Measurements from ENCODE around the gene G0S2. TPM values are rescaled to one million over a fixed set of nuclear protein-coding genes. Genes with fewer than 3 reads are reported as not detected.

G0S2 gene, protein sequence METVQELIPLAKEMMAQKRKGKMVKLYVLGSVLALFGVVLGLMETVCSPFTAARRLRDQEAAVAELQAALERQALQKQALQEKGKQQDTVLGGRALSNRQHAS
- 162 TPM for total RNA-seq

- DNase-seq: no peak
Observed at GRCh38 chr1:209674957-209675564, at the start of gene G0S2. Gene G0S2 (plus strand): TSS chr1:209675412. CDS start chr1:209675685, 273 bp downstream.

DNA sequence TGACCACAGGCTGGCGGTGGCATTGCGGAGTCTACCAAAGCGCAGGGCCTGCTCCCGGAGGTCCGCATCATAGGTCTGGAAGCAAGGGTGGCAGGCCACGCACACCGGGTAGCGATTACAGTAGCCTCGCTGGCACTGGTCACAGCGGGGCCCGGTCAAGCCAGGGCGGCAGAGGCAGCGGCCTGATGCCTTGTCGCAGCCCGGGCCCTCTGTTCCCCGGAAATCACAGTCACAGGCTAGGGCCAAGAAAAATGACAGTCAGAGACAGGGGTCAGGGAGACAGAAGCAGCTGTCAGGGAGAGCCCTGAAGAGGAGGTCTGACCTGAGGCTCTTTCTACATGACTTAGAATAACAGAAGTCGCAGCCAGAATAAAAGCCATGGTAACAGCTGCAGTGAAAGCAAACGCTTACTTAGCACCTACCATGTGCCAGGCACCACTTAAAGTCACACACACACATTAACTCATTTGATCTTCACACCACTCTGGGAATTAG, 49.4 kb upstream of the G0S2 start:
- DNase-seq: no peak

DNA sequence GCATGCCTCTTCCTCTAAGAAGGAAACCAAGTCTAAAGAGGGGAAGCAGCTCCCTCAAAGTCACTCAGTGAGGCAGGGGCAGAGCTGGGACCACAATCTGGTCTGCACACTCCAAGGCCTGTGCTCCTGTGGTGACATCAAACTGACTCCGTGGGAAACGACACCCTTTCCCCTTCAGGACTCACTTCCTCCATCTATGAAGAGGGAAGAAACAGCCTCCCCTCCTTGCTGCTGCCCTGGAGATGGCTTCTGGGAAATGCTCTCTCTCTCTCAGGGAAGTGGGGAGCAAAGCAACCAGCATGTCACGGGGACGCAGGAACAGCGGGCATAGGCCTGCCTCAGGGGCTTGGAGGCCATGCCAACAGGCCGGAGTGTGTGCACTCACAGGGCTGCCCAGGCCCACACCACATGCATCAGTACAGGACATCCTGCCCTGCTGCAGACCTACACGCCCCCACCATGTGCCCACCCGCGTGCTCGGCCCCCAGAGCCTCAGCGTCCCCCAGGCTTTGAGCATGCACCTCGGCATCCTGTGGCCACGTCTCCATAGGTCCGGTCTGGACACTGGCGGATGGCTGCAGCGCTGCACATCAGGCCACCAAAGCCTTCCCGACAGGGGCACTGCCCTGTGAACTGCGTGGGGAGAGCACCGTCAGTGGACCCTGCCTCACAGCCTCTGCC, 48.7 kb upstream of the G0S2 start:
- no peak for DNase-seq

DNA sequence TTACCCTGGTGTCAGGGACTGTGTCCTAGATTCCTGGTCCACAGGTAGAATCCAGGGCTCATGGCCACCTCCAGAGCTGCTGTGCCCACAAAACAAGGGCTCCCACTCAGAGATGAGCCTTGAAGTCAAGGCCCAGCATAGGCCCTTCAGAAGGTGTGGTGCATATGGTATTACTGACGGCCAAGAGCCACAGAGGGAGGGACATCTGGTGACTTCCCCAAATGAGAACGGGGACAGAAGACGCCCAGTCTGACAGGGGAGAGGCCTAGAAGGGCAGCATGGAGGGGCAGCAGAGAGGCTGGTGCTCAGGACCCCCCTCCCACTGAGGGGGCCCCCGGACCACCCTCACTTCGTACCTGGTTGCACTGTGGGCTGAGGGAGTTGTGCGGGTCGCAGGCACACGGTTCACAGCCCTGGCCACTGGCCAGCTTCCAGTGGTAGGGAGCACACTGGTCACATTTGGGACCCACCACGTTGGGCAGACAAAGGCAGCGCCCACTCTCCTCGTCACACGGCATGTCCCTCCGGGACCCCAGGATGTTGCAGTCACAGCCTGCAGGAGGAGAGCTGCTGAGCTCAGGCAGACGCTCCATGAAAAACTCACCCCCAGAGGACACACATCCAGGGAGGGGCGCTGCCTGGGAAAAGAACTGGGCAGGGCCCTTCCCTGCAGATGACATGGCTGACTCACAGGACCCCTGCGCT, 48.0 kb upstream of the G0S2 start:
- DNase-seq: no peak

- DNase-seq: peak; percentile 17
Observed at GRCh38 chr1:209627732-209628196, 47.4 kb upstream of the G0S2 start.

DNA sequence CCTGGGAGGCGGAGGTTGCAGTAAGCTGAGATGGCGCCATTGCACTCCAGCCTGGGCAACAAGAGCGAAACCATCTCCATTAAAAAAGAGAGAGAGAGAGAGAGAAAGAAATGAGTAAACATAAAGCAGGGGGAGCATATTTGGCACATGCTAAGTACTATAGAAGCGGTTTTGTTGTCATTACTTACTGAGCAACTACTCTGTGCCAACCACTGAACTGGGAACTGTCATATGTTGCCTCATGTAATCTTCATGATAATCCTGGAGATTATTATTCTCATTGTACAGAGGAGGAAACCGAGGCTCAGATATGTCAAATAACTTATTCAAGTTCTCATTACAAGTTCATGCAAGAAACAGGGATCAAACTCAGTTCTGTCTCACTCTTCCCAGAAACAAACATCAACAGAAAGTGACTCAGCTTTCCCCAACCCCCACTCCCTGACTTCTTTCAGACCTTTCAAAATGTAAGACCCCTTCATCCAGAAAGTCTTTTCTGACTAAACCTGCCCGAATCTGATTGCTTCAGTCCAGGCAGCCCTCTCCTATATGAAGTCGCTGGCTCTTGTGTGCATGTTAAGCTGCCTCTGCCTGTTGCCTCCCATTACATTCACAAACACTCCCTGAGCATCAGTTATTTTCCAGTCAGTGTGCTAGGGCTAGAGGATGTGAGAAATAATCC, 46.5 kb upstream of the G0S2 start:
- DNase-seq: no peak

- no peak for DNase-seq
Observed at GRCh38 chr1:209629621-209630382, 45.4 kb upstream of the G0S2 start.

DNA sequence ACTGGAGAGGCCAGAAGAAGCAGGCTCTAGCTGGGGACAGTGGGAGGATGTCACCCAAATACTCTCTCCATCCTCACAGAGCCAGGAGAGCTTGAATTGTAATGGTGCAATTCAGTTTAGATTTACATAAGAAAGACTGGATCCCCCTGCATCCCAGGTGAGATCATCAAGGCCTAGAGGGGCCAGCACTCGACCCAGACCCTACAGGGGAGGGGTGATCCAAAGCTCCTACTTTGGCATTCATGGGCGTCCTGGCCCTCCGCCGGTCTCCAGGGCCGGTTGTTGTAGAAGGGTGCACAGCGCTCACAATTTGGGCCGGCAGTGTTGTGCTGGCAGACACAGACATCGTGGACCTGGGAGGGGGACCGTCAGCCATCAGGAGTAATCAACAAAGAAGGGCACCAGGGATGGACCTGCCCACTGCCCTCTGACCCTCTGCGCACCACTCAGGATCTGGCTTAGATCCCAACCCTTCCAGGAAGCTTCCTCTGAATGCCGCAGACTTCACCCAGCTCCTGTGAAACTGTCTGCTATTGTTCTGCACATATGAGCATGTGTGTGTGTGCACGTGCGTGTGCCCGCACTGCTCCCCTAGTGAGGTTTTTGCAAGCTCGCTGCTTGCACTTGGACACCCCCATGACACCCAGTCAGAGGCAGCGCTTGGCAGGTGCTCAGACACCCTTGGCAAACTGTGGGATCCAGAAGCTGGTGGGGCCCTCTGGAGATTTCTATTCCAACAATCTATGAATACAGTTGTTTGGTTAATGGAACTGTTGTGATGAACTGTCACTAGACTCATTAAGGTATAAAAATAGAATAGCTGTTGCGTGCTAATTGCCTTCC, 44.6 kb upstream of the G0S2 start:
- no peak for DNase-seq

DNA sequence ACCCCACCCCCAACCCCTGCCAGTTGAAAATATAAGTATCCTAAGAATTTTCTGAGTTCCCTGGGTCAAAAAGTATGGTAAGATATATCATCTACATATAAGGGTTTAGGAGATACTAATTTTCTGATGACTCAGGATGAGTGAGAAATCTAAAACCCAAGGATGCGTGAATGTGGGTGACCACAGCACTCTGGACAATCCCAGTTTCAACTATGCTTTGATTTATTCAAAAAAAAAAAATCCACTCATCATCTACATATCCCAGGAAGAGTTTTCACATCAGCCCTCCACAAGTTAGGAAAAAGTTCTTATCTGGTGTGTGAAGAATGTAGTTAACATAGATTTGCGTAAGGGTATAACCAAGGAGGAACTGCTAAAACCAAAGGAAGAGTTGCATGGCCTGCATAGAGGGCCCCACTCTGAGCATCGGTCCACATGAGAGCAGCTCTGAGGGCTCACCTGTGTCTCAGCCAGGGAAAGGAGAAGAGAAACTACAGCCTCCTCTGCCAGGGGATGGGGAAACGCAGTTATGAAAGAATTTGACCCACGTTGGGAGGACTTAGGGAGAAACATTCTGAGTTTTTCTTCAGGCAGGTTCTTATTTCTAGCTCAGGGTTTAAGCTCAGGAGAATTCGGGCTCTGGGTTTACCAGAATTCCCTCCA, 41.7 kb upstream of the G0S2 start:
- no peak for DNase-seq

- DNase-seq: no peak
Observed at GRCh38 chr1:209634005-209634737, 41.0 kb upstream of the G0S2 start.

DNA sequence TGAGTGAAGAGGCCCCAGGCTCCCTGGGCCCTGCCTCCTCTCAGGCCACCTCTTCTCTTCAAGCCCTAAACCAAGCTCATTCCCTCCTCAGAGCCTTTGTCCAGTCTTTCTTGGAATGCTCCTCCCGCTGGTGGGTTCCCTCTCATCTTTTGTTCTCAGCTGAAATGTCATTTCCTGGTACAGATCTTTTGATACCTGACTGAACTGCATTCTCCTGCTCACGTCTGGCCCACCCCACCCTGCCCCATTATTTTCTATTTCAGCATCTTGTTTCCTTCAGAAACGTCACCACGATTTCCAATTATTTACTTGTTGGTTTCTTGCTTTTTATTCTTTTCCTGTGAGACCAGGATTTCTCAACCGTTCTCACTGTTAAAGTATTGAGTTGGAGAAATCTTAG, 39.4 kb upstream of the G0S2 start:
- DNase-seq: no peak

- no peak for DNase-seq
Observed at GRCh38 chr1:209641832-209642172, 33.4 kb upstream of the G0S2 start.

GRCh38 chr1:209642816-209643215, 32.4 kb upstream of the G0S2 start:
- no peak for DNase-seq

GRCh38 chr1:209643285-209644020, 31.8 kb upstream of the G0S2 start:
- DNase-seq: peak; percentile 2

DNA sequence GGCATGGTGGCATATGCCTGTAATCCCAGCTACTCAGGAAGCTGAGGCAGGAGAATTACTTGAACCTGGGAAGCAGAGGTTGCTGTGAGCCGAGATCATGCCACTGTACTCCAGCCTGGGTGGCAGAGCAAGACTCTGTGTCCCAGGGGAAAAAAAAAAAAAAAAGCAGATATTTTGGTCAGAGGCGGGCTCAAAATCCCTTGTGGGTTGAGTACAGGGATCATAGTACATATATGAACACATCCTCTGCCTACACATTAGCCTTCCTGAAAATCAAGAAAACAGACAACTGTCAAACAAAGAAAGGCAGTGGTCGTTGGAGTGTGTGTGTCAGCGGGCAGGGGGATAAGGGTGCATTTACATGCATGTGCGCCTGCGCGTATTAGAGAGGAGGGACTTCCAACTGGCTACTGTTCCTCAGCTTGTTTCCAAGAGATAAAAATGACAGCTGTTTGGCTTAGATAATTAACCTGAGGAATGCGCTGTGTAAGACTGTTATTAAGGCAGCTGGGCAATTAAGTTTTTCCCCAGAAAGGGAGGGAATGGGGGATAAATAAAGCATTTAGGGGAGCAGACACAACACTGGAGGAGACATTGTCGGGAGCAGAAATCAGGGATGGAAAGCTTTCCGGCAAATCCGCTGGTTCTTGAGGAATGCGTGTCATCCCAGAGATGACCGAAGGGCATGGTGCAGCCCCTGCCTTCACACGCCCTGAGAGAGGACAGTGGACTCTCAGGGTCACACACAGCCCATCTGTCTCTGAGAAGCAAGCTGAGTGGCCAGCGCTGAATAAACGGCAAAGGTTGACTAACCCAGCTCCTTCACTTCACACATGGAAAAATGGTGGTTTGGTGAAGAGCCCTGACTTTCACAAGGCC, 29.4 kb upstream of the G0S2 start:
- DNase-seq: no peak

GRCh38 chr1:209646558-209646957, 28.7 kb upstream of the G0S2 start:
- no peak for DNase-seq

DNA sequence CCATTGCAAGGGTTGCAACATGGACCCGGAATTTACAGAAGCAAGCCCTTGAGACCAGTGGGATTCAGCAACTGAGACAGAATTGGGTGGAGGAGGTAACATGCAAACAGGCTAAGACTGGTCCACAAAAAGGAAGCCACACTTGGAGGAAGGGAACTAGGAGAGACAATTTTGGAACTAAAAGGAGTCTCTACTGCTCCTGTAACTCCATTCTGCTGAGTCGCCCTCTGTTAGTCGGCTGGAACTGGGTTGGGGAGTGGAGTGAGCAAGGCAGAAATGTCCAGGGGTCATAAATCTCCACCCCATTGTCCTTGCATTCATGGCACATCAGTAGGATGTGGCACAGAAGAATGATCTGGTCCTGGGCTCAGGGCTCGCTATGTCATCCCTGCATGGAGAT, 28.1 kb upstream of the G0S2 start:
- no peak for DNase-seq

GRCh38 chr1:209648346-209648745, 26.9 kb upstream of the G0S2 start:
- no peak for DNase-seq
